ENCODE measurements around the gene PIANP. TPM values are rescaled to one million over a fixed set of nuclear protein-coding genes. Genes with fewer than 3 reads are reported as not detected.
"Not testable (repeated sequence)": the region's sequence is repeated elsewhere in the genome, so short reads cannot be mapped to it uniquely, and the experiment has no call there.

PIANP gene
- not detected for polyA plus RNA-seq (ENCODE audit: low read depth in 6 of 6)

GRCh38 chr12:6700646-6701051 lies at the start of gene PIANP:
Gene PIANP, minus strand, starts transcription at chr12:6700815. Its CDS starts 2,754 bp downstream, at chr12:6698061.
- Mint-ChIP-seq H3K27me3 (peaks cover 32 to 48% (median 45%) of the 10 kb centered on the region in 3 donors), H3K4me1 (peaks cover 54 to 58% (median 57%) of the 10 kb centered on the region in 3 donors), H3K27ac (peak within 1 kb of the TSS; percentile 24 to 91 (median 74)), H3K4me3 (peak within 1 kb of the TSS; percentile 66 to 91 (median 84)), H3K36me3 (peaks cover 0 to 16% of the 10 kb centered on the region in 2 donors), H3K9me3 (no peaks in the 10 kb centered on the region)
- ATAC-seq (ENCODE audit: low read depth in 2 of 2) (peak; percentile 53 to 60), DNase-seq (peak; percentile 58)

GRCh38 chr12:6748761-6749160 lies 48.1 kb upstream of the PIANP start:
- H3K4me3 Mint-ChIP-seq = peak overlapping the region in 2 of 8 donors; percentile 12 to 33
- H3K9me3 Mint-ChIP-seq = no peaks in the 10 kb centered on the region
- ATAC-seq (ENCODE audit: low read depth in 2 of 2) (no peak), DNase-seq (no peak)
- no peaks in the 10 kb centered on the region for H3K27me3 Mint-ChIP-seq
- peak overlapping the region in 1 of 6 donors; percentile 67 for H3K27ac Mint-ChIP-seq
- peaks cover 5 to 35% of the 10 kb centered on the region in 2 donors for H3K36me3 Mint-ChIP-seq
- peaks cover 34 to 47% (median 44%) of the 10 kb centered on the region in 3 donors for H3K4me1 Mint-ChIP-seq

DNA sequence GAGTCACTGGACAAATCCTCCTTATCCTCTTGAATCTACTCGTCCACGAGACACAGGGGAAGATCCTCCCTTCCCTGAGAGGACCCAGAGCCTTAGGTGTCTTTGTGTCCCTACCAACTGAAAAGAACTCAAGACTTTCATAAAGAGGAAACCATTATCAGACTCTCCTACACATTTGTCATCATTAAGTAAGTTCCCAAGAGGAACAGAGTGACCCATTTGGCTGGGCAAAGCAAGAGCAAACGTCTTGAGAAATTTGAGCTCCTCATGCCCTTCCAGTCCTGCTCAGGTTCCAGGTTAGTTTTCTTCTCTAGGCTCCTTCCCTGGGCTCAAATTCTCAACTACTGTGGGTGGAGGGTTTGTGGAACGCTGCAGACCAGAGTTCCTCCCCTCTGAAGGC lies 46.6 kb upstream of the PIANP start:
- H3K27me3 Mint-ChIP-seq = no peaks in the 10 kb centered on the region
- ATAC-seq (ENCODE audit: low read depth in 2 of 2) (no peak), DNase-seq (no peak)
- H3K4me3 Mint-ChIP-seq = peak overlapping the region in 2 of 8 donors; percentile 6 to 24
- peaks cover 5 to 35% of the 10 kb centered on the region in 2 donors for H3K36me3 Mint-ChIP-seq
- peak overlapping the region in 3 of 6 donors; percentile 54 to 81 (median 70) for H3K27ac Mint-ChIP-seq
- peaks cover 27 to 35% (median 31%) of the 10 kb centered on the region in 3 donors for H3K4me1 Mint-ChIP-seq
- H3K9me3 Mint-ChIP-seq = peaks cover 0 to 3% (median 0%) of the 10 kb centered on the region in 7 donors

GRCh38 chr12:6745741-6746525 lies 45.3 kb upstream of the PIANP start:
- Mint-ChIP-seq H3K27ac (peak overlapping the region; percentile 74 to 97 (median 96)), H3K4me3 (peak overlapping the region; percentile 23 to 85 (median 52)), H3K4me1 (peaks cover 20 to 25% (median 23%) of the 10 kb centered on the region in 3 donors), H3K9me3 (peaks cover 0 to 3% (median 0%) of the 10 kb centered on the region in 7 donors), H3K27me3 (no peaks in the 10 kb centered on the region), H3K36me3 (peaks cover 5 to 32% of the 10 kb centered on the region in 2 donors)
- ATAC-seq (ENCODE audit: low read depth in 2 of 2) (peak; percentile 100), DNase-seq (peak; percentile 63)

DNA sequence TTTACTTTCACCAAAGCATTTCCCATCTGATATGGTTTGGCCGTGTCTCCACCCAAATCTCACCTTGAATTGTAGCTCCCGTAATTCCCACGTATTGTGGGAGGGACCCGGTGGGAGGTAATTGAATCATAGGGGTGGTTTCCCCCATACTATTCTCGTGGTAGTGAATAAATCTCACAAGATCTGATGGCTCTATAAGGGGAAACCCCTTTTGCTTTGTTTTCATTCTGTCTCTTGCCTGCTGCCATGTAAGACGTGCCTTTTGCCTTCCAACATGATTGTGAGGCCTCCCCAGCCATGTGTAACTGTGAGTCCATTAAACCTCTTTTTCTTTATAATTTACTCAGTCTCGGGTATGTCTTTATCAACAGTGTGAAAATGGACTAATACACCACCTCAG lies 42.7 kb upstream of the PIANP start:
- ATAC-seq (ENCODE audit: low read depth in 2 of 2) = not testable (repeated sequence)

GRCh38 chr12:6742834-6743233 lies 42.2 kb upstream of the PIANP start:
- no peak overlapping the region for H3K27ac Mint-ChIP-seq
- H3K4me1 Mint-ChIP-seq = peaks cover 16 to 23% (median 22%) of the 10 kb centered on the region in 3 donors
- no peak overlapping the region for H3K4me3 Mint-ChIP-seq
- no peaks in the 10 kb centered on the region for H3K27me3 Mint-ChIP-seq
- ATAC-seq (ENCODE audit: low read depth in 2 of 2) (no peak), DNase-seq (no peak)
- peaks cover 5 to 9% of the 10 kb centered on the region in 2 donors for H3K36me3 Mint-ChIP-seq
- H3K9me3 Mint-ChIP-seq = peaks cover 0 to 3% (median 0%) of the 10 kb centered on the region in 7 donors

More for the DNA sequence above, 42.7 kb upstream of the PIANP start:
- peaks cover 16 to 23% (median 22%) of the 10 kb centered on the region in 3 donors for H3K4me1 Mint-ChIP-seq
- H3K36me3 Mint-ChIP-seq = peaks cover 5 to 14% of the 10 kb centered on the region in 2 donors
- H3K27me3 Mint-ChIP-seq, H3K9me3 Mint-ChIP-seq, DNase-seq: not testable (repeated sequence)
- peak overlapping the region in 1 of 6 donors; percentile 60 for H3K27ac Mint-ChIP-seq
- peak overlapping the region in 1 of 8 donors; percentile 50 for H3K4me3 Mint-ChIP-seq

DNA sequence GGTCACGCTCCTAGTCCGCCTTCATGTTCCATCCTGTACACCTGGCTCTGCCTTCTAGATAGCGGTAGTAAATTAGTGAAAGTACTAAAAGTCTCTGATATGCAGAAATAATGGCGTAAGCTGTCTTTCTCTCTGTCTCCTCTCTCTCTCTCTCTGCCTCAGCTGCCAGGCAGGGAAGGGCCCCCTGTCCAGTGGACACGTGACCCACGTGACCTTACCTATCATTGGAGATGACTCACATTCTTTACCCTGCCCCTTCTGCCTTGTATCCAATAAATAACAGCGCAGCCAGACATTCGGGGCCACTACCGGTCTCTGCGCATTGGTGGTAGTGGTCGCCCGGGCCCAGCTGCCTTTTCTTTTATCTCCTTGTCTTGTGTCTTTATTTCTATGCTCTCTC lies 41.5 kb upstream of the PIANP start:
- ATAC-seq (ENCODE audit: low read depth in 2 of 2); H3K27me3 Mint-ChIP-seq; H3K9me3 Mint-ChIP-seq; H3K4me3 Mint-ChIP-seq; DNase-seq; H3K36me3 Mint-ChIP-seq: not testable (repeated sequence)
- Mint-ChIP-seq H3K4me1 (peaks cover 16 to 20% (median 17%) of the 10 kb centered on the region in 3 donors), H3K27ac (peak overlapping the region in 2 of 6 donors; percentile 11 to 73)

- H3K36me3 Mint-ChIP-seq = peaks cover 0 to 5% of the 10 kb centered on the region in 2 donors
- no peak overlapping the region for H3K27ac Mint-ChIP-seq
- ATAC-seq (ENCODE audit: low read depth in 2 of 2) (no peak), DNase-seq (no peak)
- H3K4me1 Mint-ChIP-seq = peaks cover 0 to 6% (median 0%) of the 10 kb centered on the region in 3 donors
- no peak overlapping the region for H3K4me3 Mint-ChIP-seq
- no peaks in the 10 kb centered on the region for H3K9me3 Mint-ChIP-seq
- no peaks in the 10 kb centered on the region for H3K27me3 Mint-ChIP-seq
These were observed 36.1 kb upstream of the PIANP start for GRCh38 chr12:6736754-6737153.

GRCh38 chr12:6735448-6736191 lies 35.0 kb upstream of the PIANP start:
- peak; percentile 19 for DNase-seq
- no peak overlapping the region for H3K4me3 Mint-ChIP-seq
- peaks cover 5 to 8% of the 10 kb centered on the region in 2 donors for H3K36me3 Mint-ChIP-seq
- no peaks in the 10 kb centered on the region for H3K9me3 Mint-ChIP-seq
- peak overlapping the region in 1 of 6 donors; percentile 21 for H3K27ac Mint-ChIP-seq
- peak; percentile 61 to 63 for ATAC-seq (ENCODE audit: low read depth in 2 of 2)
- no peaks in the 10 kb centered on the region for H3K27me3 Mint-ChIP-seq
- H3K4me1 Mint-ChIP-seq = peaks cover 3 to 6% (median 6%) of the 10 kb centered on the region in 3 donors

- no peak for ATAC-seq (ENCODE audit: low read depth in 2 of 2)
- no peak overlapping the region for H3K4me3 Mint-ChIP-seq
- H3K36me3 Mint-ChIP-seq = peaks cover 5 to 17% of the 10 kb centered on the region in 2 donors
- H3K27me3 Mint-ChIP-seq = no peaks in the 10 kb centered on the region
- H3K27ac Mint-ChIP-seq = peak overlapping the region in 1 of 6 donors; percentile 42
- no peak for DNase-seq
- H3K9me3 Mint-ChIP-seq = no peaks in the 10 kb centered on the region
- peaks cover 6% of the 10 kb centered on the region in 3 donors for H3K4me1 Mint-ChIP-seq
These were observed 34.1 kb upstream of the PIANP start for GRCh38 chr12:6734506-6735387.

- H3K4me1 Mint-ChIP-seq = peaks cover 11 to 15% (median 14%) of the 10 kb centered on the region in 3 donors
- DNase-seq (no peak), ATAC-seq (ENCODE audit: low read depth in 2 of 2) (no peak)
- H3K9me3 Mint-ChIP-seq = no peaks in the 10 kb centered on the region
- H3K27ac Mint-ChIP-seq = no peak overlapping the region
- H3K4me3 Mint-ChIP-seq = no peak overlapping the region
- peaks cover 0 to 29% of the 10 kb centered on the region in 2 donors for H3K36me3 Mint-ChIP-seq
- H3K27me3 Mint-ChIP-seq = no peaks in the 10 kb centered on the region
These were observed 29.6 kb upstream of the PIANP start for GRCh38 chr12:6730169-6730568.

DNA sequence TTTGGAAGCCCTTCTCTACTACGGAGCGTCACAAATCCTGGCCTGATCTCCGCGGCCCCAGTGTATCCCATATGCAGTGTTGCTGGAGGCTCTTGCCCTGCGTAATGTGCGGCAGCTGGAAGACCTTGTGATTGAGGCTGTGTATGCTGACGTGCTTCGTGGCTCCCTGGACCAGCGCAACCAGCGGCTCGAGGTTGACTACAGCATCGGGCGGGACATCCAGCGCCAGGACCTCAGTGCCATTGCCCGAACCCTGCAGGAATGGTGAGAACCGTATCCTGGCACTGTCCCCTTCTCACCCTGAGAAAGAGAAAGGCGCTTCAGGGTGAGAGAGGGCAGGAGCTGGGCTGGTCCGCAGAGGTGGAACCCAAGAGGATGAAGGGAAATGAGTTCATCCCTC lies 28.6 kb upstream of the PIANP start:
- ATAC-seq (ENCODE audit: low read depth in 2 of 2) (no peak), DNase-seq (no peak)
- no peak overlapping the region for H3K27ac Mint-ChIP-seq
- peaks cover 0 to 29% of the 10 kb centered on the region in 2 donors for H3K36me3 Mint-ChIP-seq
- H3K27me3 Mint-ChIP-seq = no peaks in the 10 kb centered on the region
- H3K9me3 Mint-ChIP-seq = no peaks in the 10 kb centered on the region
- H3K4me3 Mint-ChIP-seq = no peak overlapping the region
- H3K4me1 Mint-ChIP-seq = peaks cover 17 to 21% (median 19%) of the 10 kb centered on the region in 3 donors
